ENCODE data around the gene FAIM. TPM values are rescaled to one million over a fixed set of nuclear protein-coding genes. Genes with fewer than 3 reads are reported as not detected.

Gene FAIM
- total and polyA plus RNA-seq, 2 donors (not counting 1 experiment from before 2014, with no cell fraction given) = 9.4 to 11.7 TPM

- no peak overlapping the region for H3K4me2 ChIP-seq (ENCODE audit: extremely low read depth, insufficient read depth, low read length)
- no peak overlapping the region for H3K27ac ChIP-seq (ENCODE audit: insufficient read depth, low read length)
- H3K79me2 ChIP-seq (ENCODE audit: control insufficient read depth, insufficient read depth, low read length) = no peaks in the 10 kb centered on the region
- TF ChIP-seq CTCF (conservative IDR thresholded peaks at IDR 0.05 in 1 of 2, IDR thresholded peaks at IDR 0.05 in 1 of 2; ENCODE audit: low read depth in 1 of 2, low read length in 2 of 2) (no peak), EZH2 (IDR thresholded peaks at IDR 0.05; ENCODE audit: low read length, missing control alignments) (no peak)
- no peak overlapping the region for H2AFZ ChIP-seq (ENCODE audit: low read length)
- no peak overlapping the region for H3K9ac ChIP-seq (ENCODE audit: insufficient read depth, low read length)
- no peak overlapping the region for H3K4me3 ChIP-seq (replicated peaks in 1 of 4; ENCODE audit: control extremely low read depth in 1 of 4, insufficient read depth in 1 of 4, low read depth in 3 of 4, low read length in 4 of 4)
- no peaks in the 10 kb centered on the region for H3K4me1 ChIP-seq (ENCODE audit: control insufficient read depth, extremely low read depth, insufficient read depth, low read length)
- H3K27me3 ChIP-seq (ENCODE audit: control insufficient read depth, insufficient read depth, low read length) = no peaks in the 10 kb centered on the region
- H3K36me3 ChIP-seq (ENCODE audit: control insufficient read depth, insufficient read depth, low read length) = no peaks in the 10 kb centered on the region
- H4K20me1 ChIP-seq (ENCODE audit: control insufficient read depth, extremely low read depth, insufficient read depth, low read length) = no peaks in the 10 kb centered on the region
- DNase-seq (ENCODE audit: low read depth in 2 of 2) = no peak
- no peaks in the 10 kb centered on the region for H3K9me3 ChIP-seq (ENCODE audit: control insufficient read depth, insufficient read depth, low read depth, low read length)
Observed at GRCh38 chr3:138668107-138668506, 59.5 kb downstream of the FAIM start.

GRCh38 chr3:138670407-138670806, 61.8 kb downstream of the FAIM start:
- Histone ChIP-seq H3K36me3 (ENCODE audit: control insufficient read depth, insufficient read depth, low read length) (no peaks in the 10 kb centered on the region), H3K79me2 (ENCODE audit: control insufficient read depth, insufficient read depth, low read length) (no peaks in the 10 kb centered on the region), H3K9ac (ENCODE audit: insufficient read depth, low read length) (no peak overlapping the region), H2AFZ (ENCODE audit: low read length) (no peak overlapping the region), H3K27me3 (ENCODE audit: control insufficient read depth, insufficient read depth, low read length) (no peaks in the 10 kb centered on the region), H3K27ac (ENCODE audit: insufficient read depth, low read length) (no peak overlapping the region), H3K4me3 (replicated peaks in 1 of 4; ENCODE audit: control extremely low read depth in 1 of 4, insufficient read depth in 1 of 4, low read depth in 3 of 4, low read length in 4 of 4) (no peak overlapping the region), H3K9me3 (ENCODE audit: control insufficient read depth, insufficient read depth, low read depth, low read length) (no peaks in the 10 kb centered on the region), H3K4me2 (ENCODE audit: extremely low read depth, insufficient read depth, low read length) (no peak overlapping the region), H3K4me1 (ENCODE audit: control insufficient read depth, extremely low read depth, insufficient read depth, low read length) (no peaks in the 10 kb centered on the region), H4K20me1 (ENCODE audit: control insufficient read depth, extremely low read depth, insufficient read depth, low read length) (no peaks in the 10 kb centered on the region)
- no peak for TF ChIP-seq CTCF (conservative IDR thresholded peaks at IDR 0.05 in 1 of 2, IDR thresholded peaks at IDR 0.05 in 1 of 2; ENCODE audit: low read depth in 1 of 2, low read length in 2 of 2)
- no peak for TF ChIP-seq EZH2 (IDR thresholded peaks at IDR 0.05; ENCODE audit: low read length, missing control alignments)
- DNase-seq (ENCODE audit: low read depth in 2 of 2) = no peak

- no peaks in the 10 kb centered on the region for H3K4me1 ChIP-seq (ENCODE audit: control insufficient read depth, extremely low read depth, insufficient read depth, low read length)
- no peaks in the 10 kb centered on the region for H3K36me3 ChIP-seq (ENCODE audit: control insufficient read depth, insufficient read depth, low read length)
- no peak for TF ChIP-seq EZH2 (IDR thresholded peaks at IDR 0.05; ENCODE audit: low read length, missing control alignments)
- no peak for TF ChIP-seq CTCF (conservative IDR thresholded peaks at IDR 0.05 in 1 of 2, IDR thresholded peaks at IDR 0.05 in 1 of 2; ENCODE audit: low read depth in 1 of 2, low read length in 2 of 2)
- peak; percentile 29 to 94 for DNase-seq (ENCODE audit: low read depth in 2 of 2)
- H3K79me2 ChIP-seq (ENCODE audit: control insufficient read depth, insufficient read depth, low read length) = no peaks in the 10 kb centered on the region
- no peaks in the 10 kb centered on the region for H3K27me3 ChIP-seq (ENCODE audit: control insufficient read depth, insufficient read depth, low read length)
- H3K27ac ChIP-seq (ENCODE audit: insufficient read depth, low read length) = no peak overlapping the region
- H4K20me1 ChIP-seq (ENCODE audit: control insufficient read depth, extremely low read depth, insufficient read depth, low read length) = no peaks in the 10 kb centered on the region
- no peak overlapping the region for H3K4me2 ChIP-seq (ENCODE audit: extremely low read depth, insufficient read depth, low read length)
- H3K4me3 ChIP-seq (replicated peaks in 1 of 4; ENCODE audit: control extremely low read depth in 1 of 4, insufficient read depth in 1 of 4, low read depth in 3 of 4, low read length in 4 of 4) = no peak overlapping the region
- H3K9me3 ChIP-seq (ENCODE audit: control insufficient read depth, insufficient read depth, low read depth, low read length) = no peaks in the 10 kb centered on the region
- H2AFZ ChIP-seq (ENCODE audit: low read length) = no peak overlapping the region
- no peak overlapping the region for H3K9ac ChIP-seq (ENCODE audit: insufficient read depth, low read length)
Observed at GRCh38 chr3:138673641-138674530, 65.3 kb downstream of the FAIM start.
